Stomach (tissue), 4 donors: ENCODE data around the gene USP36.
A peak's percentile ranks its signal among the peaks of the same experiment; 100 is the strongest.

ENCODE experiments used
- EP300 ChIP-seq: sonication (generic); formaldehyde crosslinking; IDR thresholded peaks from one replicate; pipeline ENCODE4 v1.6.1; 2017; ENCODE audit warnings: antibody characterized with exemption
- POLR2A ChIP-seq, 4 donors: fragments of 450-650 bp; IDR thresholded peaks; one replicate each; pipeline ENCODE4 v1.6.1; 2016; ENCODE audit warnings: antibody characterized with exemption in 4 of 4, control low read depth in 2 of 4, mild to moderate bottlenecking in 1 of 4, moderate library complexity in 1 of 4
- POLR2AphosphoS5 ChIP-seq, 3 donors: sonication (generic); formaldehyde crosslinking; IDR thresholded peaks; one replicate each; pipeline ENCODE4 v1.6.1; 2016; ENCODE audit warnings: antibody characterized with exemption in 3 of 3
- TF ChIP-seq, protein P1 (sequence below), 7 experiments: fragments of 450-650 bp in 4 of 7; fragments of 200-600 bp in 3 of 7; sonication (generic) in 3 of 7; IDR thresholded peaks; one replicate each; pipeline ENCODE4 v1.5.1; 2016 to 2019; ENCODE audit warnings: antibody characterized with exemption in 7 of 7, control low read depth in 2 of 7, mild to moderate bottlenecking in 1 of 7

DNA sequence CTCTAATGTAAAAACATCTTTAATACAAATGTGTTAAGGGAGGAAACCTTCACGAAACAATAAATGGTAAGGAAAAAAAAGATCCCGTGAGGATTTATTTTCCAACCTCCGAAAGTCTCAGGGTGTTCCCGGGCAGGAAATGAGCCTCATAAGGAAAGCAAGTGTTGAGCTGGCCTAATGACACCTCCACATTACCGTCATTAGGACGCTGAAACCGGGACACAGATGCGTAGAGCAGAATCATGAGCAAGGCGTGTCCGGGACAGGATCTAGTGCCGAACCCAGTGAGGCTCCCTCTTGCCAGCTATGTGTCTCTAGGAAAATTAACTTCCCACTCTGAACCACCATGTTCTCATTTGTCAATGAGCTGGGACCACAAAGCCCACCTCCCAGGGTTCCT is 35.8 kb downstream of the USP36 start:
- no peak for TF ChIP-seq POLR2A (IDR thresholded peaks at IDR 0.05)
- TF ChIP-seq, protein P1, sequence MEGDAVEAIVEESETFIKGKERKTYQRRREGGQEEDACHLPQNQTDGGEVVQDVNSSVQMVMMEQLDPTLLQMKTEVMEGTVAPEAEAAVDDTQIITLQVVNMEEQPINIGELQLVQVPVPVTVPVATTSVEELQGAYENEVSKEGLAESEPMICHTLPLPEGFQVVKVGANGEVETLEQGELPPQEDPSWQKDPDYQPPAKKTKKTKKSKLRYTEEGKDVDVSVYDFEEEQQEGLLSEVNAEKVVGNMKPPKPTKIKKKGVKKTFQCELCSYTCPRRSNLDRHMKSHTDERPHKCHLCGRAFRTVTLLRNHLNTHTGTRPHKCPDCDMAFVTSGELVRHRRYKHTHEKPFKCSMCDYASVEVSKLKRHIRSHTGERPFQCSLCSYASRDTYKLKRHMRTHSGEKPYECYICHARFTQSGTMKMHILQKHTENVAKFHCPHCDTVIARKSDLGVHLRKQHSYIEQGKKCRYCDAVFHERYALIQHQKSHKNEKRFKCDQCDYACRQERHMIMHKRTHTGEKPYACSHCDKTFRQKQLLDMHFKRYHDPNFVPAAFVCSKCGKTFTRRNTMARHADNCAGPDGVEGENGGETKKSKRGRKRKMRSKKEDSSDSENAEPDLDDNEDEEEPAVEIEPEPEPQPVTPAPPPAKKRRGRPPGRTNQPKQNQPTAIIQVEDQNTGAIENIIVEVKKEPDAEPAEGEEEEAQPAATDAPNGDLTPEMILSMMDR (IDR thresholded peaks at IDR 0.05) = no peak
- peak; percentile 26 to 47 (median 29) for TF ChIP-seq POLR2AphosphoS5 (IDR thresholded peaks at IDR 0.05)
- TF ChIP-seq EP300 = peak; percentile 43
